Hepatocyte (in vitro differentiated cells): Measurements from ENCODE around the gene KIAA0825. TPM values are rescaled to one million over a fixed set of nuclear protein-coding genes. Genes with fewer than 3 reads are reported as not detected.

Source experiments
- DNase-seq: peaks from one replicate; pipeline ENCODE4 v3.0.0-alpha.2; 2016; ENCODE audit warnings: low spot score
- H2AFZ ChIP-seq: fragments of 200-600 bp; sonication (generic); 2 replicates; pipeline ENCODE4 v1.6.0; 2016; ENCODE audit warnings: antibody characterized with exemption, mild to moderate bottlenecking
- H3K27ac ChIP-seq: fragments of 200-600 bp; sonication (generic); 2 replicates; pipeline ENCODE4 v1.5.1; 2016; ENCODE audit warnings: mild to moderate bottlenecking
- H3K27me3 ChIP-seq: fragments of 200-600 bp; sonication (generic); 2 replicates; pipeline ENCODE4 v1.6.1; 2016
- H3K36me3 ChIP-seq: fragments of 200-600 bp; sonication (generic); replicated peaks from 2 replicates; pipeline ENCODE4 v1.5.1; 2016; ENCODE audit warnings: low read depth; ENCODE audit not compliant: insufficient read depth
- H3K4me1 ChIP-seq: fragments of 200-600 bp; sonication (generic); 2 replicates; pipeline ENCODE4 v1.5.1; 2016; ENCODE audit warnings: mild to moderate bottlenecking, moderate library complexity; ENCODE audit not compliant: insufficient read depth
- H3K4me2 ChIP-seq: fragments of 200-600 bp; sonication (generic); 2 replicates; pipeline ENCODE4 v1.6.0; 2016
- H3K4me3 ChIP-seq: fragments of 200-600 bp; sonication (generic); 2 replicates; pipeline ENCODE4 v1.5.1; 2016; ENCODE audit warnings: mild to moderate bottlenecking
- H3K79me2 ChIP-seq: fragments of 200-600 bp; sonication (generic); 2 replicates; pipeline ENCODE4 v1.6.0; 2017; ENCODE audit warnings: mild to moderate bottlenecking
- H3K9me2 ChIP-seq: fragments of 200-600 bp; sonication (generic); replicated peaks from 2 replicates; pipeline ENCODE4 v1.6.0; 2017; ENCODE audit warnings: mild to moderate bottlenecking; ENCODE audit not compliant: insufficient read depth
- H3K9me3 ChIP-seq: fragments of 200-600 bp; sonication (generic); 2 replicates; pipeline ENCODE4 v1.5.1; 2016; ENCODE audit warnings: low read depth, mild to moderate bottlenecking
- H4K20me1 ChIP-seq: fragments of 200-600 bp; sonication (generic); 2 replicates; pipeline ENCODE4 v1.6.0; 2016; ENCODE audit warnings: mild to moderate bottlenecking; ENCODE audit not compliant: insufficient read depth, poor library complexity, severe bottlenecking
- CTCF ChIP-seq: fragments of 200-600 bp; sonication (generic); IDR thresholded peaks from 2 replicates; pipeline ENCODE4 v1.5.1; 2016; ENCODE audit warnings: antibody characterized with exemption, mild to moderate bottlenecking; ENCODE audit not compliant: poor library complexity
- EZH2 ChIP-seq: fragments of 200-600 bp; sonication (generic); IDR thresholded peaks from 2 replicates; pipeline ENCODE4 v1.6.1; 2016; ENCODE audit warnings: antibody characterized with exemption, mild to moderate bottlenecking, borderline replicate concordance
- EZH2phosphoT487 ChIP-seq: fragments of 200-600 bp; sonication (generic); IDR thresholded peaks from one replicate; pipeline ENCODE4 v1.6.1; 2018; ENCODE audit warnings: antibody characterized with exemption, mild to moderate bottlenecking, low read depth, moderate library complexity; ENCODE audit not compliant: unreplicated experiment, severe bottlenecking
- WGBS: methylation state at CpG from one replicate; pipeline ENCODE4 v1.1.6; 2016; ENCODE audit warnings: low lambda C conversion rate; ENCODE audit errors: missing lambda C conversion rate; 5-methylcytosine and 5-hydroxymethylcytosine counted together
- polyA plus RNA-seq: library from polyadenylated mRNA; unstranded; fragments of >200 nt; fragmentation: Nextera tagmentation; extraction: Ambion mirVana; gene quantifications from 2 replicates; pipeline ENCODE4 v1.2.1, GENCODE V29; 2016
- total RNA-seq: library from RNA; depleted of rRNA; stranded (reverse); fragments of >200 nt; gene quantifications from 2 replicates; pipeline ENCODE4 v1.2.3, GENCODE V29; 2014

The KIAA0825 gene
- total and polyA plus RNA-seq, 2 experiments from 2014 or later = 2.1 to 4.5 TPM

- TF ChIP-seq EZH2phosphoT487 (peak; percentile 60), EZH2 (no peak), CTCF (no peak)
- Histone ChIP-seq H3K9me2 (no peaks in the 10 kb centered on the region), H3K4me2 (no peak overlapping the region), H3K9me3 (no peaks in the 10 kb centered on the region), H3K27ac (no peak overlapping the region), H3K36me3 (no peaks in the 10 kb centered on the region), H2AFZ (no peak overlapping the region), H3K27me3 (no peaks in the 10 kb centered on the region), H3K79me2 (no peaks in the 10 kb centered on the region), H3K4me1 (no peaks in the 10 kb centered on the region), H3K4me3 (no peak overlapping the region), H4K20me1 (no peaks in the 10 kb centered on the region)
- DNase-seq = no peak
- WGBS = 36% methylated on average over 5 of the region's 5 CpGs
These were observed 148.5 kb downstream of the KIAA0825 start for GRCh38 chr5:94469894-94470329.

GRCh38 chr5:94467954-94468930 lies 150.2 kb downstream of the KIAA0825 start:
- no peaks in the 10 kb centered on the region for H4K20me1 ChIP-seq
- no peaks in the 10 kb centered on the region for H3K27me3 ChIP-seq
- WGBS = 83% methylated on average over 5 of the region's 5 CpGs
- no peak overlapping the region for H3K4me2 ChIP-seq
- no peaks in the 10 kb centered on the region for H3K36me3 ChIP-seq
- H3K4me3 ChIP-seq = no peak overlapping the region
- TF ChIP-seq EZH2phosphoT487 (no peak), EZH2 (no peak), CTCF (no peak)
- no peaks in the 10 kb centered on the region for H3K4me1 ChIP-seq
- no peaks in the 10 kb centered on the region for H3K79me2 ChIP-seq
- no peak overlapping the region for H2AFZ ChIP-seq
- no peaks in the 10 kb centered on the region for H3K9me3 ChIP-seq
- no peak overlapping the region for H3K27ac ChIP-seq
- no peaks in the 10 kb centered on the region for H3K9me2 ChIP-seq
- no peak for DNase-seq

GRCh38 chr5:94467346-94467953 lies 151.0 kb downstream of the KIAA0825 start:
- no peak overlapping the region for H3K4me2 ChIP-seq
- no peak overlapping the region for H3K4me3 ChIP-seq
- no peaks in the 10 kb centered on the region for H3K9me2 ChIP-seq
- no peaks in the 10 kb centered on the region for H3K9me3 ChIP-seq
- H4K20me1 ChIP-seq = no peaks in the 10 kb centered on the region
- no peak overlapping the region for H3K27ac ChIP-seq
- no peaks in the 10 kb centered on the region for H3K79me2 ChIP-seq
- no peaks in the 10 kb centered on the region for H3K36me3 ChIP-seq
- no peaks in the 10 kb centered on the region for H3K4me1 ChIP-seq
- H2AFZ ChIP-seq = no peak overlapping the region
- WGBS = 71% methylated on average over 3 of the region's 3 CpGs
- H3K27me3 ChIP-seq = no peaks in the 10 kb centered on the region
- TF ChIP-seq EZH2phosphoT487 (no peak), CTCF (no peak), EZH2 (no peak)
- no peak for DNase-seq
